NCI-H2227 (cell line): ENCODE data around the gene TNFRSF25.
"Not testable (repeated sequence)": the region's sequence is repeated elsewhere in the genome, so short reads cannot be mapped to it uniquely, and the experiment has no call there.

ENCODE experiments used
- DNase-seq: peaks from one replicate; lab custom pipeline; 2025; ENCODE audit not compliant: unreplicated experiment; lab: John Stamatoyannopoulos, UW

TNFRSF25 gene

DNA sequence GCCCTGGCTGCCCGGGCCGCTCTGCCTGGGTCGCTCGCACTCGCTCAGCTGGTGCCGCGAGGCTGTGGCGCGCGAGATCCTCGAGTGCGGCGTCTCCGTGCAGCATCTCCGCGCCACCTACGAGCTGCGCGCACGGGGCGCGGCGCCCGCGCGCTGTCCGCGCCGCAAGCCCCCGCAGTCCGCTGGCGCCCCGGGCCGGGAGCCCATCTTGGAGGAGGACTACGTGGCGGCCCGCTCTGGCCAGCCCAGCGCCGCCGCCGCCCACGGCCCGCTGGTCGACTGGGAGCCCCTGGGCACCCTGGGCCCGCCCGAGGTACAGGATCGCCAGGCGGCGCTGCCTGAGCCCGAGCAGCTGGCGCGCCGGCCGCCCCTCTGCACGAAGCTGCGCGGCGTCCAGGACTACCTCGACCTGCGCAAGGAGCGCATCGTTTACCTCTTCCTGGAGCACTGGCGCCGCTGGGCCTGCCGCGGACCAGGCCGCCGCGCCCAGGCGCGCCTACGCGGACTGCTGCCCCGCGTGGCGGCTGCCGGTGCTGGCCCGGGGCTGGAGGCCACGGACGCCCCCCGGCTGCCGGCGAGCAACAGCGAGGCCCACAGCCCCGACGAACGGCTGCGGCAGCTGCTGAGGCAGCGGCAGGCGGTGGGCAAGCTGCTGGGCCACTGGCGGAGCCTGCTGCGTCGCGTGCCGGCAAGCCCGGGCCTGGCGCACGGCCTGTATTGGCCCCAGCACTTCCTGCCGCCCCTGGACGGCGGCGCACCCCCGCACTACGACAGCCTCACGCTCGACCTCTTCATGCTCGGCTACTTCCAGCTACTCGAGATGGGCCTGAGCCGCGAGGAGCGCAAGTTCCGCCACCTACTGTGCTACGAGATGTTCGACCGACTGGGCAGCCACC is 10.9 kb downstream of the TNFRSF25 start:
- DNase-seq, result no peak

DNA sequence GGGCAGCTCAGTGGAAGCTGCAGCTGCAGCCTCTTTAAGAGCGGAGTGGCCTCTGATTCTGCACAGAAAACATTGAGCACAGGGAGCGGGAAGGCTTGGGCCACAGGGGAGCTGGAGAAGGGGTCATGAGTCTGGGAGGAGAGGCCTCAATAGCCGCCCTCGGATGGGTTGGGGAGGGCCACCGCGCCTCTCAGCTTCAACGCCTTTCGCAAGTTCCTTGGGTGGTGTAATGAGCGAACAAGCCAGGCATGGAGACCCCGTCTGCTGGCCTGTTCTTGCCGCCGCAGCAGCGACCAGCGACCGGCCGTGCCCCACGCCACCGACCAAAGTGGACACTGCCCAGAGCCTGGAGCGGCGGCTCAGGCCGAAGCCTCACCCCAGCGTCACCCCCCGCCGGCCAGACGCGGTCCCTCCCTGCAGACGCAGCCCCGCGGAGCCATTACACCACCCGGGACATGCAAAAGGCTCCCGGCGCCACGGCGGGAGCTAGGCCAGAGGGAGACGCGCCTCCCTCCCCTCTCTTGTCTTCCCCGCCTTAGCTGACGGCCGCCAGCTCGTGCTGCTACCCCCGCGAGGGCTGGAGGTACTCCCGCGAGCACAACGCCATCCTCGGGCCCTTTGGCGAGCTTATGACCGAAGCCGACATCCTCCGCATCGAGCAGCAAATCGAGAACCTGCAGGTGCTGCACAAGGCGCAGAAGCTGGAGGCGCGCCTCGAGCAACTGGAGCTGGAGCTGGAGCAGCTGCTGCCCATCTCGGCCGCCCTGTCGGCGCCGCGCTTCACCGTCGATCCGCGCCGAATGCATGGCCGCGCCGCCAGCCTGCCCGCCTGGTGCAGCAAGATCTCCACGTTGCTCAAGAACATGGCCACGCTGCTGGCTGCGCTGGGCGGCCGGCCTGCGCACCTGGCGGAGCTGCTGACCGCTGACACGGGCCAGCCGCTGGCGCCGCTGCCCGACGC is 11.8 kb downstream of the TNFRSF25 start:
- DNase-seq, result not testable (repeated sequence)

DNA sequence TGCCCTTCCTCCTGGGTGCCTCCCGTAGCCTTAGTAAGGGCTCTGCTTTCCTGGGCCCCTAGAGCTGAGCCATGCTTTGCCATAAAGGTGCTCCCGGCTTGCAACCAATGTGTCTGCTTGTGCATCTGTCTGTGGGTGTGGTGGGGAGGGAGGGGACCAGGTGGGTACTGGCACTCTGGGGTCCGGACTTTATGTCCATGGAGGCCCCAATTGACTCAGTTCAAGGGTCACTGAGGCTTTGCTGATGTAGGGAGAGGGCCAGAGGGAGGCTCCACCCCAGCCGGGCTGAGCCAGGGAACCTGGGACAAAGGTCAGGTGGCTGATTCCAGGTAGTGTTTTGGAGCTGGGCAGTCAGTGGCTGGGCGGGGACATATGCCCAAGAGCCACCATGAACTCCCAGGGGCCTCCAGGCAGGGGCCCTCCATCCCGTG is 15.0 kb downstream of the TNFRSF25 start:
- no peak for DNase-seq

DNA sequence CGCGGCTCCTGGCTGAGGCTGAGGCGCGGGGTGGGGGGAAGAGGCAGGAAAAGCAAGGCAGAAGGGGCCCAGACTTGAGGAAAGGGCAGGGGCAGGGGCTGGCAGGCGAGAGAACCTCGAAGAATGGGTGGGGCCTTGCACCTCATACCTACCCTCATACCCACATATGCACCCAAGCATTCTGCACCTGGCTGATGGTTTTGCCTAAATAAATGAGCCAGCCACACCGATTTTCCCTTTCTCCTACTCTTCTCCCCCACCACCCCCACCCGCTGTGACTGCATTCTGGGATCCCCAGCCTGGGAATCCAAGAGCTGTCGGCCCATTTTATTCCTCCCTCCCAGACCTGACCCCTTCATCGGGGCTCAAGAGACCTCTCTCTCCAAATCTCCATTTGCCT is 15.5 kb downstream of the TNFRSF25 start:
- DNase-seq, result not testable (repeated sequence)

DNA sequence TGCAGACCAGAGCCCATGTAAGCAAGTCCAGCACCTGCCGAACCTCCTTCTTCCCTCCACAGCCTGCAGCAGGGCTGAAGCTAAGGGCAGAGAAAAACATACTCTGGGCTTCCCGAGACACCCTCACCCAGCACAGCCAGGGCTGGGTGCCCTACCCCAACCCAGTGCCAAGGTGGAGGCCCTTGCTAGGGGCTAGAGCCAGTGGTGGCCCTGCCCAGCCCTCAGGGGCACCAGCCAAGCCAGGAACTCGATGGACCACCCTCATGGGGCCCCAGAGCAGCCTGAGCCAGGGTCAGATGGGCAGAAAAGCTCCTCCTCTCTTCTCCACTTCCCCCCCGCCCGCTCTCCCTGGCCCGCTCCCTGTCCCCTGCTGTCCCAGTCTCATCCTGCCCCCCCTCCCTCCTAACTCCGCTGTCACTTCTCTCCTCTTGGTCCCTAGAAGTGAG is 15.9 kb downstream of the TNFRSF25 start:
- no peak for DNase-seq

DNA sequence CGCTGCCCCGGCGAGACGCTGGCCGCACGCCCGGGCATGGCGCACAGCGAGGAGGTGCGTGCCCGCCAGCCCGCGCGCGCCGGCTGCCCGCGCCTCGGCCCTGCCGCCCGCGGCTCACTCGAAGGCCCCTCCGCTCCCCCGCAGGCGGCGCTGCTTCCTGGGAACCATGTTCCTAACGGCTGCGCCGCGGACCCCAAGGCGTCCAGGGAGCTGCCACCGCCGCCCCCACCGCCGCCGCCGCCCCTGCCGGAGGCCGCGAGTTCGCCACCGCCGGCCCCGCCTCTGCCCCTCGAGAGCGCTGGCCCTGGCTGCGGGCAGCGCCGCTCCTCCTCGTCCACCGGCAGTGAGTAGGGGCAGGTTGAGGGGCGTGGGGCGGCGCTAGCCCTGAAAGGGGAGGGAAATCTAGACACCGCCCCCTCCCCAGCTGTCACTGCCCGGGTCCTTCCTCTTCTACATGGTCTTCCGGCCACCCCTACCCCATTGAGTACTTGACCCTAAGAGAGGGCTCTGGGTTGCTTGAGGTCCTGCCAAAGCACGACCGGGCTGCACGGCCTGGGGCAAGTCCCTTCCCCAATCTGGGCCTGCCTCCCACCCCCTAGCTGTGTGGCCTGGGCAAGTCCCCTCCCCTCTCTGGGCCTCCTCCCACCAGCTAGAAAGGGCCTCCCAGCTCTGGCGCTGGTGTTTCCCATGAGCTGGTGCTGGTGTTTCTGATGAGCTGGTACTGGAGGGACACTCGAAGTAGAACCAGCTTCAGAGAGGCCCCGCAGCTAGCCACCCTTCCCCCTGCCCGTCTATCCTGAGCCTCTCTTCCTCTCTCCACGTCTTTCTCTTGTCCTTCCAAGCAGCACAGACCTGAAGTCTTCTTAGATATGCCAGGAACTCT is 17.0 kb downstream of the TNFRSF25 start:
- DNase-seq, result peak; percentile 60

DNA sequence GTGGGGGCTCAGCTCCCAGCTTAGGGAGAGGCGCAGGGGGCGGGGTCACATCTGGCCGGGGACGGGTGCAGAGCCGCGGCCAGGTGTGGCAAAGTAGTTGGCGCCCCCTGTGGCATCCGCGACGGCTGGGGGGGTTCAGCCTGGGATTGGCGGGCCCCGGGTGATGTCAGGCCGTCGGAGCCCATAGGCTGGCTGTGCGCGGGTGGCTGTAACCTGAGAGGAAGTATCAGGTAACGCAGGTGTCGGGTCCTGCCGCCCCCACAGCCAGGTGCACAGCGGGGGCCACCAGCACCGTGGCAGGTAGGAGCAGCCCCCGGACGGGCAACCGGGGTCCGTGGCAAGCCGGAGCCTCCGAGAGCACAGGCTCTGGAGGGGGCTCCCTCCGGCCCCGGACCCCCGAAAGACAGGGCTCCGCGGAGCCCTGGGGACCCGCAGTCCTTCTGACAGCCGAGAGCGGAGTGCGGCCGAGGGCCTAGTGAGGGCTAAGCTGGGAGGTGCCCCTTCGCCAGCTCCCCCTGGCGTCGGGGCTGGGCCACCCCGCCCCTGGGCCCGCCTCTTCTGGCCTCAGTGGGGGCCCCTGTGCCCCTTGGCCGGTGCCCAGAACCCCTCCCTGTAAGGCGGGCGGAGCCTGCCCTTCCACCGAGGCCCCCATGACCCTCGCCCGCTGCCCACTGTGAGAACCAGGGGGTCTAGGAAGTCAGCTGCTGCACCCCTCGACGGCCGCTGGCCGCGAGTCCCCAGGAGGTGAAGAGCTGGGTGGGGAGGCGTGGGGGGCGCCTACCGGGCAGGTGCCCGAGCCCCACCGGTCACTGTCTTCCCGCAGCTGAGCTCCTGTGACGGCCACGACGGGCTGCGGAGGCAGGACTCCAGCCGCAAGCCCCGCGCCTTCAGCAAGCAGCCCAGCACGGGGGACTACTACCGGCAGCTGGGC is 17.9 kb downstream of the TNFRSF25 start:
- no peak for DNase-seq

DNA sequence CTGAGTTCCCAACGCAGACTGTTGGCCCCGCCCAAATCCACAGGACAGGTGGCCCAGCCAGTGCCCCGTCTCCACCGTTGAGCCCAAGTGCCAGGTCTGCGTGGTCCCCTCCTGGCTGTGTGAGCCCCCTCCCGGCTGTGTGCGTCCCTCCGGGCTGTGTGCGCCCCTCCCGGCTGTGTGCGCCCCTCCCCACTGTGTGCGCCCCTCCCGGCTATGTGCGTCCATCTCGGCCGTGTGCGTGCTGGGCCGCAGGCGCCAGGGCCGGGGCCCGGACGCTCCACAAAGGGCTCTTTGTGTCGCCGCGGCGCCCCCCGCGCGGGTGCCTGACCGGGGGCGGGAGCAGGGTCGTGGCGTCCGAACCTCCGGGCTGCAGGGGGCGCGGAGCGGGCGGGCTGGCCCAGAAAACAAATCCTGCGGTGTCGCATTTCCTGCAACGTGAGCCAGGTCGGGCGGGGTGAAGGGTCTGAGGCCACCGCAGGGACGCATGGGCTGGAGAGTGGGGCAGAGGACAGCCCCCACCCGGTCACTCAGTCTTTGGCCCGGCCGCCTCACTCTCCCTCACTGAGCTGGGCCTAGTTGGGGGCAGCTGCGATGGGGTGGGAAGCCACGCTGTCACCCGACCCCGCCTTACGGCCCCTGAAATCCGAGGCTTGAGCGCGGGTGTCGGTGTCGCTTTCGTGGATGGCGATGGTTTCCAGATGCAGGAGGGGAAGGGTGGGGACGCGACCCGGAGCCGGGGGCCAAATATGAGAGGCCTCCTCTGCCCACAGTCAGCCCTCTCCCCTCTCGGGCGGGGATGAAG is 18.8 kb downstream of the TNFRSF25 start:
- DNase-seq, result peak; percentile 24

DNA sequence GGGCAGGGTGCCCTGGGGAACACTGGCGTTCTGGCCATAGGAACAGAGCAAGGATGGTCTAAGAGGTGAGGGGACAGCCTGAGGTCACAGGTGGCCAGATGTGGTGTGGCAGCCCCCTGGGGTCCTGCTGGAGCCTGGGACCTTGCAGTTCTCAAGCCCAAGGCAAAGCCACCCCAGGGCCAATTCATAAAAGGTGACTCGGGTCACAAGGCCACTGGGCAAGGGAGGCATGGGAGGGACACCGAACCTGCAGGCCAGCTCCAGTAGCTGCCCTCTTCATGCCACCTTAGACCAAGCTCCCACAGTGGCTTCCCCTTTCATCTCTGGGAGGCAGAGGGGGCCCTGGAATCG is 19.3 kb downstream of the TNFRSF25 start:
- DNase-seq, result no peak

DNA sequence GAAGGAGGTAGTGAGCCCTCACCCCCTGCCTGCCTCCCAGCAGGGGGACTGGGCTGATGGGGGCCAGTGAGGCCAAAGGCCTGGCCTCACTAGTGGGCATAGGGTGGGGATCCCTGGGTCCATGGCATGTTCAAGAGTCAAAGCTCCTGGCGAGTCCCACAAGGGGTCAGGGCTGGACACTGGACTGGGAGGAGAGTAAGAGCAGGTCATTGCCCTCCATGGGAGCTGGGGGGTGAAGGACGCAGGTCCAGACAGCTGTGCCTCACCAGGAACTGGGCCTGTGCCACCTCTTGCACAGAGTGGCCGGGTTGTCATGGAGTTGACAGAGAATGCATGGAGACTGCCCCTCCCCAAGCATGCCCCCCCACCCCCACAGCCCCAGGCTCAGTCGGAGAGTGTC is 20.0 kb downstream of the TNFRSF25 start:
- DNase-seq, result not testable (repeated sequence)

DNA sequence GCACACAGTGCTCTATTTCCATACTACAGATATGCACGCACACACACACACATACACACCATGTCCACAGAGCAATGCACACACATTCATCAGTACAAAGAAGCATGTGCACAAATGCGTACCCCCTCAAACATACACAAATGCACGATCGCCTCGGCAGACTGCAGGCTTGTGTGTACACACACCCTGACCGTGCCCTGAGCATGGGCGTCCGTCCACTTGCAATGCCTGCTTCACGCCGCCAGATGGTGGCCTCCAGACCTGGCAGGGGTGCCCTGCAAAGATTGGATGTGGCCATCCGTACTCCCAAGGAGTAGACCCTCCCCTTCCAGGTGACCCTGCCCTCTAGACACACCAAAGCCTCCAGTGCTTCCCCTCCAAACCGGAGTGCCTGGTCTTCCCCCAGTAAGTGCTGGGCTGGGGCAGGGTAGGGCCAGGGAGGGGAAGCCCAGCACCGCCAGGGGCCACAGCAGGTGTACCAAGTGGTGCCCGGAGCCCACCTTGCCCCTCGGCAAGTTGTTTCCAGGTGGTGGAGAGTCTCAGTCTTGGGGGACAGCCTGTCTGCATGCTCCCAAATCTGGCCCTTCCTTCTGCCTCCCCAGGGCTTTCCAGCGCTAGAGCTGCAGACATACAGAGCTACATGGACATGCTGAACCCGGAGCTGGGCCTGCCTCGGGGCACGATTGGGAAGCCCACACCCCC is 20.8 kb downstream of the TNFRSF25 start:
- DNase-seq, result no peak

DNA sequence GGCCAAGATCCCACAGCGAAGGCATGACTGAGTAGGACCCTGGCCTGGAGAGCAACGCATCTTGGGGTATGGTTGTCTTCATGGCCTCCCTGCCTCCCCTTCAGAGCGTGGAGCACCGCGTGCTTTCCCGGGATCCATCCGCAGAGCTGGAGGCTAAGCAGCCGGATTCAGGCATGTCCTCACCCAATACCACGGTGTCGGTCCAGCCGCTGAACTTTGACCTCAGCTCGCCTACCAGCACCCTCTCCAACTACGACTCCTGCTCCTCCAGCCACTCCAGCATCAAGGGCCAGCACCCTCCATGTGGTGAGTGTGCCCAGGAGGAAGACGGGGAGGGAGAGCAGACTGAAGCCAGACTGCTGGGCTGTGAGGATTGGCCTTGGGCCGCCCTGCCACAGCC is 21.6 kb downstream of the TNFRSF25 start:
- DNase-seq, result no peak

DNA sequence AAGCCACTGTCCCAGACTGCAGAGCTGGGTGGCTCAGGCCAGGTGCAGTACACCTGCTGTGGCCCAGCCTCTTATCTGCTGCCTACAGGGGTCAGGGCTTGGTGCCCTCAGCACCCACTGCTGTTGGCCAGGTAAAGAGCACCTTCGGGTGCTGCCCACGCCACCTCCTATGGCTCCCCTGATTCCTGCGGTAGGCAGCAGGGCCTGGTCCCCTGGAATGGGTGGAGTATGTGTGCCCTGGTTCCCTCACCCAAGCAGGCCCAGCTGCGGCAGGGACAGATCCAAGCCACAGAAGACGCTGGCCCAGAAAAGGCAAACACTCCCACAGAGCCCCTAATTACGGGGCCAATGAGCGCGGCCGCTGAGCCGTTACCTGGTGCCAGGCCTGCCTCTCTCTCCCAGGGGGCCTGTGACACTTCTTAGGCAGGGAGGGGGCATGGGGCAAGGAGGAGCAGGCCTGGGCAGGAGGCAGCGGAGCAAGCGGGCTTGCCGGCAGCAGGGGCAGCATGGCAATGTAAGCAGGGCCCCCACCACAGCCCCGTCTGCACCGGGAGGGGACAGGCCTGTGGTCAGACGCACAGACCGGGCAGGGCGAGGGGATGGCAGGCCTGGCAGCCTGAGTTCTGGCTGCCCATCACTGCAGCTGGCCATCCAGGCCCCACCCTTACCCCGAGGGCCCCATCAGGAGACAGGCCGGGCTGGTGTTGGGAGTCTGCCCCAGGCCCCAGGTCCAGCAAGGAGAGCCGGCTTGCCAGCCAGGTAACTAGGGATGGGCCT is 22.4 kb downstream of the TNFRSF25 start:
- DNase-seq, result no peak

DNA sequence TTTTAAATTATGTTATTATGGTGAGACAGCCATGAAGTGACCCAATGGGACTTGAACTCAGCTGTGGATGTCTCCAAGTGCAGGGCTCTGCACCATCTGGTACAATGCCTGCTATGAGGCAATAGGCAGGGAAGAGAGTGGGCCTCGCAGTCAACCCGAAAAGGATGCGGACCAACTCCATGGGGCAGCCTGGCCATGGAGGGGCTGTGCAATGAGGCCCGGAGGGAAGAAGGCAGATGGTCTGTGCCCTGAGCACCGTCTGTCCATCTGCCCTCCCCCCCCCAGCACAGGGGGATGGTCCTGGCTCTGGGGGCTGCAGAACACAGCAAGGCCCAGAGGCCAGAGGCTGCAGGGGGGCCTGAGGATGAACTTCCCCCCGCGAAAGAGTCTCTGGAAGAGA is 24.4 kb downstream of the TNFRSF25 start:
- no peak for DNase-seq

DNA sequence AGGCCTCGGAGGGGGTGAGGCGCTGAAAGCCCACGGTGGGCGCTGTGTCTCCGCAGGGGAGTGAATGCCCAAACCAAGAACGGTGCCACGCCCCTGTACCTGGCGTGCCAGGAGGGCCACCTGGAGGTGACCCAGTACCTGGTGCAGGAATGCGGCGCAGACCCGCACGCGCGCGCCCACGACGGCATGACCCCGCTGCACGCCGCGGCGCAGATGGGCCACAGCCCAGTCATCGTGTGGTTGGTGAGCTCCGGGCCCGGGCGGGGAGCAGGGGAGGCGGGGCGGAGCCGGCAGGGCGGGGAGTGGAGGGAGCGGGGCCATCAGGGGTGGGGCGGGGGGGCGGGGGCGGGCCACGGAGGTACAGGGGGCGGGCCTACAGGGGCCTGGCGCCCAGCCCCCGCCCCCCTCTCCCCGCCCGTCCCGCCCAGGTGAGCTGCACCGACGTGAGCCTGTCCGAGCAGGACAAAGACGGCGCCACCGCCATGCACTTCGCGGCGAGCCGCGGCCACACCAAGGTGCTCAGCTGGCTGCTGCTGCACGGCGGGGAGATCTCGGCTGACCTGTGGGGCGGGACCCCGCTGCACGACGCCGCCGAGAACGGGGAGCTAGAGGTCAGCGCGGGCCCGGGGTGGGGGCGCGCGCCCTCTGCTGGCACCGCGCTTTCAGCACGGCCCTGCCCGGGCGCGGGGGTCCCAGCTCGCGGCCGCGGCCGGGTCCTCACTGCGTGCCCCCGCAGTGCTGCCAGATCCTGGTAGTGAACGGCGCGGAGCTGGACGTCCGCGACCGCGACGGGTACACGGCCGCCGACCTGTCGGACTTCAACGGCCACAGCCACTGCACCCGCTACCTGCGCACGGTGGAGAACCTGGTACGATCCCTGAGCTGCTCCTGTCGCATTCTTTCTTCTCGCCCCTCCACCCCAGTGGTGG is 25.5 kb downstream of the TNFRSF25 start:
- peak; percentile 76 for DNase-seq

DNA sequence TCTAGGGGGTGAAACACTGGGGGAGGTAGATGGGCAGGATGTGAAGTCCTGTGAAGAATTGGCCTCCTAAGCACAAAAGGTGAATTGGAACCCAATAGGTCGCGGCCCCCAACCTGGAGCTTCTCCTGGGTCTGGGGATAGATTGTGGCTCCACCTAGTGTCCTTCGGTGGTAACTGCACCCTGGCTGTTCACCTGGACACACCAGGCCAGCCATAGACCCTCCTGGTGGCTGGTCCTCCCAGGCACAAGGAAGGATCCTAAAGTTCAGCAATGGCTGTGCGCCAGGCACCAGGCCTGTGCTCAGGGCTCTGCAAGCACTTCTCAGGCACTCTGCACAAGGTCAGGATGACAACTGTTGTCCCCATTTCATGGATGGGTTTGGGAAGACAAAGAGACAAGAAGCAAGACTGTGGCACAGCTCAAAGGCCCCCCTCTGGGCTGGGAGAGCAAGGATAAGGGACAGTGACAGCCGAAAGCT is 27.9 kb downstream of the TNFRSF25 start:
- DNase-seq, result peak; percentile 72
